ENCODE measurements around the gene TMEM115. TPM values are rescaled to one million over a fixed set of nuclear protein-coding genes. Genes with fewer than 3 reads are reported as not detected.

The TMEM115 gene
- 23.1 and 23.3 TPM in 2 replicates for total RNA-seq

GRCh38 chr3:50358911-50359759, at the start of gene TMEM115:
Gene TMEM115 (minus strand): TSS chr3:50359521. CDS start chr3:50359063, 458 bp downstream.
- intact Hi-C loops (cut with micrococcal nuclease) = loop anchor here (1.0 to 10.0 kb wide), 14 partner anchors 8 to 1795 kb away; partner anchors contain the start of genes C3orf18, DCAF1, DUSP7 and GNAI2

- intact Hi-C loops (cut with micrococcal nuclease) = no loop called here
These were observed 49.2 kb upstream of the TMEM115 start for GRCh38 chr3:50408443-50408944.

- intact Hi-C loops (cut with micrococcal nuclease) = no loop called here
These were observed 47.2 kb upstream of the TMEM115 start for GRCh38 chr3:50406487-50406886.

- intact Hi-C loops (cut with micrococcal nuclease) = no loop called here
These were observed 45.9 kb upstream of the TMEM115 start for GRCh38 chr3:50405249-50405648.

- intact Hi-C loops (cut with micrococcal nuclease) = no loop called here
These were observed 42.8 kb upstream of the TMEM115 start for GRCh38 chr3:50401978-50402595.

- intact Hi-C loops (cut with micrococcal nuclease) = no loop called here
These were observed 37.2 kb upstream of the TMEM115 start for GRCh38 chr3:50396502-50396901.

GRCh38 chr3:50395070-50395860, 35.9 kb upstream of the TMEM115 start:
- intact Hi-C loops (cut with micrococcal nuclease) = no loop called here

GRCh38 chr3:50393061-50393460, 33.7 kb upstream of the TMEM115 start:
- intact Hi-C loops (cut with micrococcal nuclease) = no loop called here

- intact Hi-C loops (cut with micrococcal nuclease) = no loop called here
These were observed 32.9 kb upstream of the TMEM115 start for GRCh38 chr3:50392101-50392715.

GRCh38 chr3:50390508-50391224, 31.3 kb upstream of the TMEM115 start:
- intact Hi-C loops (cut with micrococcal nuclease) = no loop called here

GRCh38 chr3:50389414-50389767, 30.1 kb upstream of the TMEM115 start:
- intact Hi-C loops (cut with micrococcal nuclease) = no loop called here

- intact Hi-C loops (cut with micrococcal nuclease) = no loop called here
These were observed 29.5 kb upstream of the TMEM115 start for GRCh38 chr3:50388720-50389413.

GRCh38 chr3:50388016-50388719, 28.8 kb upstream of the TMEM115 start:
- intact Hi-C loops (cut with micrococcal nuclease) = no loop called here

- intact Hi-C loops (cut with micrococcal nuclease) = no loop called here
These were observed 26.4 kb upstream of the TMEM115 start for GRCh38 chr3:50385754-50386153.

GRCh38 chr3:50383750-50384149, 24.4 kb upstream of the TMEM115 start:
- intact Hi-C loops (cut with micrococcal nuclease) = no loop called here

GRCh38 chr3:50382722-50383121, 23.4 kb upstream of the TMEM115 start:
- intact Hi-C loops (cut with micrococcal nuclease) = no loop called here

GRCh38 chr3:50381383-50381782, 22.1 kb upstream of the TMEM115 start:
- intact Hi-C loops (cut with micrococcal nuclease) = no loop called here

GRCh38 chr3:50380405-50381085, 21.2 kb upstream of the TMEM115 start:
- intact Hi-C loops (cut with micrococcal nuclease) = no loop called here

GRCh38 chr3:50378757-50379156, 19.4 kb upstream of the TMEM115 start:
- intact Hi-C loops (cut with micrococcal nuclease) = no loop called here

Measured in T-helper 1 cell treated with Interleukin-12 subunit alpha and Interleukin-12 subunit beta and Interleukin-4 antibody, amounts not matched to agents 30 ng/mL and 1 ng/mL, for 36 hours (primary cell).